LoVo (cell line): Measurements from ENCODE around the gene TEKTIP1.
A peak's percentile ranks its signal among the peaks of the same experiment; 100 is the strongest.

ENCODE experiments used
- DNase-seq: peaks from one replicate; pipeline ENCODE4 v3.0.0-alpha.2; 2016; ENCODE audit warnings: low spot score

Gene TEKTIP1

DNA sequence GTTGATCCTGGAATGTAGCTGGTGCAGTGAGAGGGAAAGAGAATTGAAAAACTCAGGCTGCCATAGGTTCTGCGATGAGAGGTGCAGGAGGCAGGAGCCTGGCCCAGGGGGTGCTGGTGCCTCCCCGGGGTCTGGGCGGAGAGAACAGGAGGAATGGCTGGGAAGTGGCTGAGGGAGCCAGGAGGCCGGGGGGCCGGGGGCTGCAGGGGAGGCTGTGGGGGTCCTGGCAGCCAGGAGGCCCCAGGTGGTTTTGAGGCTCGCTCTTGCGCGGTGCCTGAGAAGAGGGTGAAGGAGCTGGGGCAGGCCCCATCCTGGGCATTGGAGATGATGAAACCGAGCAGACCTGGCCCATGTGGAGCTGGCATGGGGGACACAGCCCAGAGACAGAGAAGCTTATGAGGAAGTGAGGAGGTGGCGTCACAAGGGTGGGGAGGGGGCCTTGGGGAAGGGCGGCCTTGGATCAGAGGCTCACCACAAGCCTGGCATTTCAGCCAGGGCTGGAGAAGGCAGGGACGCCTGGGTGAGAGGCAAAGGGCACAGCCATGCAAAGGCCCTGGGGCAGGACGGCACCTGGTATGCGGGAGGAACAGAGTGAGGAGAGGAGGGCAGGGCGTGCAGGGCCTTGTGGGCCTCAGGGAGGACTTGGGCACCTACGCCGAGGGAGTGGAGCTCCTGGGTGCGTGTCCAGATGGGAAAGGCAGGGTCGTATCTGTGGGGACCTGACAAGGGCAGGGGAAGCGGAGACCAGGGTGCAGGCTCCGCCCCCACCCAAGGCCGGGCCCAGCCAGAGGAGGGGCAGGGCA lies 1.3 kb upstream of the TEKTIP1 start:
- DNase-seq = no peak

DNA sequence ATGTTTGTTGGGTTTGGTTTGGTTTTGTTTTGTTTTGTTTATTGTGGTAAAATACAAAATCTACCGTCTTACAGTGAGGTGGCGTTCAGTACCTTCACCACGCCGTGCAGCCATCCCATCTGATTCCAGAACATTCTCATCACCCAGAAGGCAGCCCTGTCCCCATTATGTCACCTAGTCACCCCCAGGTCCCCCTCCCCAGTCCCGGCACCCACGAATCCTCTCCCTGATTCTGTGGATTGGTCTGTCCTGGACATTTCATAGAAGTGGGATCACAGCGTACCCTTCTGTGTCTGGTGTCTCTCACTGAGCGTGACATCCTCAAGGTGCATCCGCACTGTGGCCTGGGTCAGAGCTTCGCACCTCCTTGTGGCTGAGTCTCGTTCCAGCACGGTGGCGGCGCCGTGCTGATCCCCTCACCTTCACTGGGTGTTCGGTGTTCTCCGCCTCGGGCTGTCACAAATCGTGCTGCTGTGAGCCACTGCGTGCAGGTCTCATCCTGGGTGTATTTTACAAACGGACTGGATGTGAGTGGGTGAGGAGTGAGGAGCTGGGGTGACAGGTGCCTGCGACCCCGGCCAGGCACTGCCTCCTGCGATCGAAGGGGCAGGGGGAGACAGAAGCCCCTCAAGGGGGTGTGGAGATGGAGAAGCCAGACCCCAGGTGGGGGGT lies 580 bp upstream of the TEKTIP1 start:
- no peak for DNase-seq

DNA sequence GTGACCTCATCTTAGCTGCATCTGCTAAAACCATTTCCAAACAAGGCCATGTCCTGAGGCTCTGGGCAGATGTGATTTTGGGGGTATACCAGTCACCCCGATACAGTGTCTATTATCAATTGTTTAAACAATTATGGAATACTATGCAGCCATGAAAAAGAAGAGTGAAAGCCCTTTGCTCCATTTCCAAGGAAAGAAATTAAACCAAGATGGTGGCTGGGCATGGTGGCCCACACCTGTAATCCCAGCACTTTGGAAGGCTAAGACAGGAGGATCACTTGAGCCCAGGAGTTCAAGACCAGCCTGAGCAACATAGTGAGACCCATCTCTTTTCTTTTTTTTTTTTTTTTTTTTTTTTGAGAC lies 763 bp downstream of the TEKTIP1 start:
- DNase-seq = no peak

DNA sequence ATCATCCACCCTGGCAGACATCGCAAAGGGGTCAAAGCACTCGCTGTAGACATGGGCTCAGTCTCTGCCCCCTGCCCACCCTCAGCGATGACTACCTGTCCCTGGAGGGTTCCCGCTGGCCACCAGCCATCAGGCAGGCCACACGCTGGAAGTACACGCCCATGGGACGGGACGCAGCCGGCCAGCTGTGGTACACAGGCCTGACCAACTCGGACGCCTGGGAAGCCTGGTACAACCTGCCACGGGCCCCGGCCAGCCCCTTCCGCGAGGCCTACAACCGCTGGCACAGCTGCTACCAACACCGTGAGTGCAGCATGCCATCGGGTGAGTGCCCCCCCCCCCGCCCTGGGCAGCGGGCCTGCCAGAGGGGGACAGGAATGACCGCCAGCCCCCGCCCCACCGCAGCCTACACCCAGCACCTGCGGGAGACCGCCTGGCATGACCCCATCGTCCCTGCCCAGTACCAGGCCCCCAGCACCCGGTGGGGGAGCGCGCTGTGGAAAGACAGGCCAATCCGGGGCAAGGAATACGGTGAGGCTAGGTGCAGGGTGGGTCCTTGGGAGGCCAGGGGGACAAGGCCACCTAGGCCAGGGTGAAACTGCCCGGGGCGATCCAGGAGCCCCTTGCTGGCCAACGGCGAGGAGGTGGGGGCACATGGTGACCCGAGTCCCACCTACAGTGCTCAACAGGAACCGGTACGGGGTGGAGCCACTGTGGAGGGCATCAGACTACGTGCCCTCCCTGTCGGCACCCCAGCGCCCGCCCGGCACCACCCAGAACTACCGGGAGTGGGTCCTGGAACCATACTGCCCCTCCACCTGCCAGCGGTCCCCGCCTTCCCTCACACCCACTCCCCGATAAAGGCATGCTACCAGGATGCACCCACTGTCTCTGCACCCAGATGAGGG lies 4.4 kb downstream of the TEKTIP1 start:
- no peak for DNase-seq

DNA sequence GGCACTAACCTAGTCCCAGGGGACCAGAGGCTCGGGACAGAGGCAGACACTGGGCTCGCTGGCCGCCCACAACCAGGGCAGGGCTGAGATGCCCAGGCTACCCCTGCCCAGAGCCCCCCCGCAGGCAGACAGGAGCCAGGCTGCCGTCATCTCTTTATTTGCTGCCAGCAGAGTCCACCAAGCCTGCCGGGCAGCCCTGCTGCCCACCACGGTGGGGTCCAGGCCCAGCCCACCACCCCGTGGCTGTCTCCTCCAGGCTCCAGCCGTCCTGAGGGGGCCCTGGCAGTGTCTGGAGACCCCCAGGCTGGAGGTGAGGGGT lies 5.0 kb downstream of the TEKTIP1 start:
- DNase-seq = no peak

DNA sequence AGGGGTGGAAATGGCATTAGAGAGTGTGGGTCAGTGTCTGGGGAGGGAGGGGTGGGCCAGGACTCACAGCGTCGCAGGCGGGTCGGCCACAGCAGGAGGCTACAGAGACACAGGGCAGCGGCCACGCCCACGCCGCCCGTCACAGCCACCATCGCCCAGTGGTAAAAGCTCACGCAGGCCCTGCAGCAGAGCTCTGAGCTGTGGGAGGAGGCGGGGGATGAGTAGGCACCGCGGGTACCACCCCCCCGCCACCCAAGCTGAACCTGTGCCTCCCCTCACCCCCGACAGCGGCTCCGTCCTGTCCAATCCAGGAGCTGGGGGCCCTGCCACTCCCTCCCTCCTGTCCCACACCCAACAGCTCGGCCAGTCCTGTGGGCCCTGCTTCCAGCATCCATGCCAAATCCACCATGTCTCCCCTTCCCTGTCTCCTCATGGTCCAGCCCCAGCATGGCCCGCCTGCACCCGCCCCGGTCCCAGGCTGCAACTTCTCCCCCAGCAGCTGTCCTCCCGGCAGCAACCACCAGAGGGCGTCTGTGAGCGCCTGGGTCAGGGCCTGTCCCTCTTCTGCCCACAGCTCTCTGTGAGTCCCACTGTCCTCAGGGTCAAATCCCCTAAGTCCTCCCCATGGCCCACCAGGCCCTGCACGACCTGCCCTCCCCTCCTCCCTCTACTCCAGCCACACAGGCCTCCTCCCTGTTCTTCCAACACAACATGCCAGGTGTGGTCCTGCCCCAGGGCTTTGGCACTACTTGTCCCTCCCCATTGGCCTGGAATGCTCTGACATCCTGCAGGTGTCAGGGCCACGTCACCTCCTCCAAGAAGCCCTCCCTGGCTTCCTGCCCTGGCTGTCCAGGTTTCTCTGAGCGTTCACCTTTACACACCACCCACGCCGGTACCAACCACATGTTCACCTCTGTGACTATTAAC lies 6.0 kb downstream of the TEKTIP1 start:
- DNase-seq = peak; percentile 26

DNA sequence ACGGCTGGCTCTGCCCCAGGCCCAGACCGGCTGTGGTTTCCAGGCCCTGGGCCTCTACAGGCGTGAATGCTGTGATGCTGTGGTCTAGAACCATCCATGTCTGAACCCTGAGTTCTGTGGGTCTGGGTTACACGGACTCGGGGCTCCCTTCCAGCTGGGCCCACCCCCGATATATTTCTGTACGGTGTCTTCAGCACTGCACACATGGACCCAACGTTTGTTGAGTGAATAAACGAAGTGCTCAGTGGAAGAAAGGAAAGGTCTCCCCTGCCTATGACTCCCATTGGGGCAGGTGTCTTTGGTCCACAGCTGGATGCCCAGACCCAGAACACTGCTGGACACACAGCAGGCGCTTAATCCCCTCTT lies 6.7 kb downstream of the TEKTIP1 start:
- DNase-seq = no peak

DNA sequence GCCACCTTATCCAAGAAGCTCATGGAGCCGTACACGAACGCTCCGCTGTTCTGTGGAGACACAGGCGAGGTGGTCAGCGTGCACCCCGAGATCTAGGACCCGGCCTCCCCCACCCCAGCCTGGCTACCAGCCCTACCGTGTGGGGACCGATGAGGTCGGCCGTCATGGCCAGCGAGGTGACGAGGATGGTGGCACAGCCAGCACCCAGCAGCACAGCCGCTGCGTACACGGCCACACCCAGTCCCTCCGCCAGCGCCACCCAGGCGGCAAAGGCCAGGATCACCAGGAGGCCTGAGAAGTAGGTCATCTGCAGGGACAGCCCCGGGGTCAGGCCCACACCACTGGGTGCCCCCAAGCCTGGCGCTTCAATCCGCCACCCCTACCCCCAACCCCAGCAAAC lies 7.1 kb downstream of the TEKTIP1 start:
- DNase-seq = no peak

DNA sequence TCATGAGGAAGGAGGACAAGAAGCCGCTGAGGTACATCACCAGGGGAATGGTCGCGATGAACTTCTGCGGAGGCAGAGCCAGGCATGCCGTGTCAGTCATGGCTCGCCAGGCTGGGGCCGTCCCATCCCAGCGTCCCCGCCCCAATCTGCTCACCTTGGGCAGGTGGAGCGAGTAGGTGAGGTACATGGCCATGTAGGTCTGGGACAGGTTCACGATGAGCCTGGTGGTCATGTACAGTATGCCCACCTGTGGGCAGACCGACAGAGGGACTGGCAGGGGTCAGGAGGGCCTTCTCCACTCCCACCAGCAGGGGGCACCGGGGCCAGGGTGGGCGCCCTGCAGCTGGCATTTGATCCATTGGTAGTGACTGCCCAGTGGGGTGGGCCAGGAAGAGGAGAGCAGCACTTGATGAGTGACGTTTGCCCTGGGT lies 8.3 kb downstream of the TEKTIP1 start:
- DNase-seq = no peak

DNA sequence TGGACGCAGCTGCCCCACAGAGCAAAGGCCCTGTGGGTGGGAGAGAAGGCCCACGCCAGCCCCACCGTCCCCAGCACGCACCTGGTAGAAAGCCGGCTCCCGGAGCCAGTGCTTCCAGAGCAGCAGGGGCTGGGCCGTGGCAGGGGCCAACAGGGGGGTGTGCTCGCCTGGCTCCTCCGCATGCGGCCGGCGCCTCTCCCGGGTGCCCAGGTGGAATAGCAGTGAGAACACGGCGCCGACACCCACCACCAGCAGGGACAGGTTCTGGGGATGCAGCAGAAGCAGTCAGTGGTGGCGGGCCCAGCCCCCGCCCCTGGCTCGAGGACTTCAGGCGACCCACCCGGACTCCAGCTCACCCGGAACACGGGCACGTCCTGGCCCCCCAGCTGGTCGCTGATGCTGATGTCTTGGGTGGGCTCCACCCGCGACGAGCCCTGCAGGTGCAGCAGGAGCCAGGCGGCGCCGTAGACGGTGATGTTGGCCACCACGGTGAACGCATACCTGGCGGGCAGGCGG lies 8.9 kb downstream of the TEKTIP1 start:
- no peak for DNase-seq

DNA sequence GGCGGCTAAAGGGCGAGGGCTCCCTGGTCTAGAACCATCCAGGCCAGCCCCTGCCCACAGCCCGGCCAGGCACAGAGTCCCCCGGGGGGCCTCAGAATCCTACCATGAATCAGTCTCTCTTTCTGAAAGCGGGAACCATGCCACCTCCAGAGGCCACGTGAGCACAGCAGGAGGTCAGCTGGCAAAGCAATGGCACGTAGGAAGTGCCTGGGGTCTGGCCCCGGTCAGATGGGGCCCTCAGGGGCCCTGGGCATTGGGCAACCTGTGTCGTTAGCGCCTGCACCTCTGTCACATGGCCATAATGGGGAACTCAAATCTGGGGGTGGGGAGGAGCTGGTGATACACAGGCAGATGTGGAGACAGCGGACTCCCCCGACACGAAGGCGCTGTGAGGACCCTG lies 9.6 kb downstream of the TEKTIP1 start:
- DNase-seq = no peak

DNA sequence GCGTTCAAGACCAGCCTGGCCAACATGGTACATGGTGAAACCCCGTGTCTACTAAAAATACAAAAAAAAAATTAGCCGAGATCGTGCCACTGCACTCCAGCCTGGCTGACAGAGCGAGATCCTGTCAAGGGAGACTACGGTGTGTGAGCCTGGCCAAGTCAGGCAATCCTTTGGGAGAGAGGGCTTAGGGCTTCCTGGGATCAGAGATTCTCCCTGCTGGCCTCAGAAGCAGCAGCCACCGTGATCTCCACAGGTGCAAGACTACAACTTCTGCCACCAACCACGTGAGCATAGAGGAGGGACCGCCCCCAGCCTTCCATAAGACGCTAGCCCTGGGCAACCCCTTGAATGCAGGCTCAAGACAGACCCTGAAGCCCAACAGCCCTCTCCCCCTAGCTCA lies 10.8 kb downstream of the TEKTIP1 start:
- no peak for DNase-seq

DNA sequence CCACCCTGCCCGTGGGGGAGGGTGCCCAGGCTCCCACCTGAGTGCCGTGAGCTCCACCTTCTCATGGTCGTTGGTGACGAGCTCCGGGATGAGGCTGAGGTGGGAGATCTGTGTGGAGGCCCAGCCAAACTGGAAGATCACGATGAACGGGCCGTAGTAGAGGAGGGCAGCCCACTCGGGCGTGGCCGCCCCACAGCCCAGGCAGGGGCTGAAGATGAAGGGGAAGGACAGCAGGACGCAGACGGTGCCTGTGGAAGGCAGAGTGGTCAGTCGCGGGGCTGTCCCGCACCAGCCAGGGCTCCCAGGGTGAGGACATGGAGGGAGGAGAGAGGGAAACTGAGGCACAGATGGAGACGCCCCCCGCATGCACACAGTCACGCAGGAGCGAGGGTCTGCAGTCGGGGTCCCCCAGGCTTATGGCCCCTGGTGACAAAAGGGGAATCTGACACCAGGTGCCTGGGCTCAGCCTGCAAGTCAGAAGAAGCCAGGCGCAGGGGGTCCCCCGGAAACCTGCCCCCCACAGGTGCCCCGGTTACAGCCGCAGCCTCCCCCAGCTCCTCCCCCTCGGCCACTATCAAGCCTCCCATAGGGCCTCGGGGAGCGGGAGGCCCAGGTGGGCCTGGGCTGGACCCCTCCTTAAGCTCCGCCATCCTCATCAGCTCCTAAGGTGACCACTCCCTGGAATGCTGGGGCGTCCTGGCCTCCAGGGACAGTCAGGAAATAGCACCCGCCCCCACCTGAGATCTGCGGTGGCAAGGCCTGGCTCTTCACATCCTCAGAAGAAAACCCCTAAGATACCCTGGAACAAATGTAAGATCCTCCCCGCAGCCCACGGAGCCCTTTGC lies 12.2 kb downstream of the TEKTIP1 start:
- DNase-seq = no peak

DNA sequence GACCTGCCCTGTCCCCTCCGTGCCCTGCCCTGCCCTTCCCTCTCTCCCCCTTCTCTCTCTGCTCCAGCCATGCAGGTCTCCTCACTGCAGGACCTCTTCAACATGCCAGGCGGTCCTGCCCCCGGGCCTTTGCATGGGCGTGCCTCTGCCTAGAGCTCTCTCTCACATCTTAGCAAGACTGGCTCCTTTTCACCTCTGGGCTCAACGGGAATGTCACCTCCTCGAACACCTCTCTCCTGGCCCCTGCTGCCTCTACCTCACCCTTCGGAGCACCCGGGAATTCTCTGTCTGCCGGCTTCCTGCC lies 12.8 kb downstream of the TEKTIP1 start:
- no peak for DNase-seq

DNA sequence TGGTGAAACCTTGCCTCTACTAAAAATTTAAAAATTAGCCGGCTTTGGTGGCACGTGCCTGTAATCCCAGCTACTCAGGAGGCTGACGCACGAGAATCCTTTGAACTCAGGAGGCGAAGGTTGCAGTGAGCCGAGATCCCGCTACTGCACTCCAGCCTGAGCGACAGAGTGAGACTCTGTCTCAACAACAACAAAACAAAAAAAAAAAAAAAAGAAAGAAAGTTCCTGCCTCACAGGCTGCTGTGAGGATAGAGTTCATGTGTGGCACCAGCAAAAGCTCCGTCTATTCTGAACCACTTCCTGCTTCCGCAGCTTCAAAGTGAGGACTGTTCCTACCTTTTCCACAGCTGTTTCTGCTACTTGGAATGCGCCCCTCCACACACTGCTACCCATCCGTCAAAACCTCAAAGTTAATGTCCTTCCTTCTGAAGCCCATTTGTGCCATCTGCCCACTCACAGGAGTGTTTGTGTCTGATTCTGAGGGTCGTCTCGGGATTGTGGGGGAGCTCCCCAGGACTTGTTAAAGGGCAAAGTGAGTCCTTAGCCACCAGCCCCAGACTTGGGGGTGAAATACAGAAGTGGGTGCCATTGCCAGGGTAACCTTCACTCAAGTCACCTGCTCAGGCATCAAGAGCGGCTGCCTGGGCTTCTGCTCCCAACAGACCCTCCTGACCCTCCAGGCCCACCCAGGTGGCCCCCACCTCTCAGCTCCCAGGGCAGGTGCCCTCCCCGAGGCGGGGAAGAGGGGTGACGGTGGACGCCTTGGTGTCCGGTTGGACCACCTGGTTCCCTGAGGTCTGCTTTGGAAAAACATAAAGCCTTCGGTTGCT lies 15.5 kb downstream of the TEKTIP1 start:
- DNase-seq = no peak

DNA sequence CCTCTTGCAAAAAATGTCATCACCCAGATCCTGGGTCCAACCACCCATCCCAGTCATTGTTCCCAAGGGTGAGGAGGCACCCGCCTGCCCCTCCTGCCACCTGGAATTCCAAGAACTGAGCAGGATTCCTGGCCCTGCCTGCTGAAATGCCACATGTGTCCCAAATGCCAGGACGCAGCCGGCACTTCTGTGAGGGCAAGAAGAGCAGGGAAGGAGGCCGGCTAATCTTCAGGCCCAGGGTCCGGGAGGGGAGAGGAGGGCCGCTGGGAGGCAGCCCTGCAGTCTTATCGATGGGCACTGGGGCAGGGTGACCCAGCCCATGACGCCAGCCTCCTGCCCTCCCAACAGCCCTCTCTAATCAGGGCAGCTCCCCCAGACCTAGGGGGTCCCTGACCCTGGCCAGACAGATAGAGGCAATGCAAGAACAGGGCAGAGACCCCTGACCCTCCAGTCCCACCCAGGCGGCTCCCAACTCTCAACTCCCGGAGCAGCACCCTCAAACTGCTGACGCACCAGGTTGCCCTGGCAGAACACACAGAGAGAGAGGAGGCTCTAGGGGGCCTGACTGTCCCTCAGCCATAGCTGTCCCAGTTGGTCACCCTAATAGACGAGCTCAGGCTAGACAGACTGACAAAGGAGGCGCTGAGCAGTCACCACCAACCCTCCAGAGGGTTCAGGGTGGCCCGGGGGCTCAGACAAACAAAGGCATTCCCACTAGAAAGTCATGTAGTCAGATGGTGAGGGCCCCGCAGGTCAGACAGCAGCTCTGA lies 16.9 kb downstream of the TEKTIP1 start:
- no peak for DNase-seq

DNA sequence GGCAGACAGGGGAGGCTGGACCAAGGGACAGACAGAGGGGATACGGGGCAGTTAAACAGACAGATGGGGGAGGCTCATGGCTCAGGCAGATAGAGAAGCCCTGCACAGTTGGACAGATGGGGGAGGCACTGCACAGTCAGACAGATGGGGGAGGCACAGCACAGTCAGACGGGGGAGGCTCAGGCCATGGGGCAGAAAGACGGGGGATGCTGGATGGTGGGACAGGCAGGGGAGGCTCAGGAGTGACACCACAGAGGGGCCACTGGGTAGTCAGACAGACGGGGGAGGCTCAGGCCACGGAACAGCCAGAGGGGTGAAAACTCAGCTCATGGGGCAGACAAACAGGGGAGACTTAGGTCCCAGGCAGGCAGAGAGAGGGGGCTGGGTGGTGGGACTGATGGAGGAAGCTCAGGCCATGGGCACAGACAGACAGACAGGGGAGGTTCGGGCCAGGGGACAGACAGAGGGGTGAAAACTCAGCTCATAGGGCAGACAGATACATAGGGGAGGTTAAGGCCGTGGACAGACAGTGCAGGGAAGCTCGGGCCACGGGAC lies 17.5 kb downstream of the TEKTIP1 start:
- no peak for DNase-seq

DNA sequence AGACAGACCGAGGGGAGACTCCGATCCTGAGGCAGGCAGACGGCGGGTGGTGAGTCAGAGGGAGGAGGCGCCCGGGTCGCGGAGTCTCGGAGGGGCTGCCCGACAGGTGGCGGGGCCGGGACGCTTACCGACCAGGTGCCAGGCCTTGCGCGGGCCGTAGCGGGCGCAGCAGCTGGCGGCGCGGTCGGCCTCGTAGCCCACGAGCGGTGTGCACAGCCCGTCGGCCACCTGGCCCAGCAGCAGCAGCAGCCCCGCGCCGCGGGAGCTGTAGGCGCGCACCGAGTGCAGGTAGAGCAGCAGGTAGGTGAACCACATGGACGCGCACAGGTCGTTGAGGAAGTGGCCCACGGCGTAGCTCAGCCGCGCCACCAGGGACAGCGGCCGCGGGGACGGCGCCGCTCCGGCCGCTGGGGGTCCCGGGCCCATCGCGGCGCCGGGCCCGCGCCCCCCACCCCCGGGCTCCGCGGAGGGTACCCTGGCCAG lies 18.0 kb downstream of the TEKTIP1 start:
- peak; percentile 61 for DNase-seq
